GM21619 (cell line): ENCODE measurements around the gene CMIP.
A peak's percentile ranks its signal among the peaks of the same experiment; 100 is the strongest.
"Not testable (repeated sequence)": the region's sequence is repeated elsewhere in the genome, so short reads cannot be mapped to it uniquely, and the experiment has no call there.

ENCODE experiments used
- ATAC-seq: cut with Tn5 transposase; IDR thresholded peaks from one replicate; pipeline ENCODE4 v1.9.1; 2021; ENCODE audit not compliant: unreplicated experiment

Gene CMIP

DNA sequence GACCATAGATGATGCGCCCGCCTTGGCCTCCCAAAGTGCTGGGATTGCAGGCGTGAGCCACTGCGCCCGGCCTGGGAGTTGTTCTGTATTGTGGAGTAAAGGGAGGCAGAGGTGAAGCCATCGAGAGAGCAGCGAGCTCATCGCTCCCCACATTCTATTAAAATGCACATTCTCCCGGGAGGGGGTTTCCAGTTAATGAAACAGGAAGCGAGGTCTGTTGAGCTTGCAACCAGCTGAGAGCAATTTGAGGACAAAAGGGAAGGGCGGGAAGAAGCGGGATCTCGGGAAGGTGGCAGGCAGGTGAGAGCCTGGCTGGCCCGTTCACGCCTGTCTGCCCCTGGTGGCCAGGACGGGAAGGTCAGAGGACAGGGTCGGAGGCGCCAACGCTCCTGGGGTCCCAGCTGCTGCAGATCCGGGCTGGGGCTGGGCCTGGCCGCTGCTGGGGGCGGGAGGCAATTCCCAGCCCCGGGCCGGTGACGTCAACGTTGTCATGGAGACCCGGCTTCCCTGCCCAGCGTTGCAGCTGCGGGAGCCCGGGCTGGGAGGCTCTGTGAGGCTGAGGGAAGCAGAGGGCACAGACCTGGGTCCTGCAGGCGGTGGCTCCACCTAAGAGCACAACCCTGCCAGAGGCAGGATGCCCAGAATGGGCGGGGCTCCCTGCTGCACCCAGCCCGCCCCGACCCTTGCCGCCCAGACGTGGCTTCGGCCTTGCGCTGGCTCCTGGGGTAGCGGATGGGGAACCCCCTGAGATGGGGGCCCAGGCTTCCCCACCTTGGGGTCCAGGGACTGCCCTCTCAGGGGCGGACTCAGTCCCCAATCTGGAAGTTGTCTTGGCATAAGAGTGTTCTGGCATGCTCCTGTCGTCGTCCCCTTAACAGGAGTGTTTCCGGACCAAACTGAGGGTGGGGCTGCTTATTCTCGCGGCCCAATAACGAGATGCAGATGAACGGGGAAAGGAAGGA lies 285.8 kb downstream of the CMIP start:
- peak; percentile 85 for ATAC-seq

DNA sequence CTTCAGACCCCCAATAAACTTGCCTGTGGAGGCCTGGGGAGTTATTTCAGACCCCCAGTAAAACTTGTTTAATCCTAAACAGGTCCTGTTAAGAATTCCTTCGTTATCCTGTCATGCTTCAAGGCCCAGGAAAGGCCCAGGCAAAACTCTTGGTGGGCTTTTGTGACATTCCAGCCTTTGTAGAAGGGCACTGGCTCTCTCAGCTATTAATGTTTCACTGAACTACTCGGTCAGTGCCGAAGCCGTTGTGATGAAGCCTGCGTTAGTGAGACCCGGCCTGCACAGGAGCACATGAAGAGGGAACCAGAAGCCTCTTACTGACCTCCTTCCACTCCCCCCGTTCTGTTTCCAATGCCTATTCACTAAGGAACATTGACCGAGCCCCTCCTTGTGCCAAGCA lies 287.0 kb downstream of the CMIP start:
- ATAC-seq: no peak

DNA sequence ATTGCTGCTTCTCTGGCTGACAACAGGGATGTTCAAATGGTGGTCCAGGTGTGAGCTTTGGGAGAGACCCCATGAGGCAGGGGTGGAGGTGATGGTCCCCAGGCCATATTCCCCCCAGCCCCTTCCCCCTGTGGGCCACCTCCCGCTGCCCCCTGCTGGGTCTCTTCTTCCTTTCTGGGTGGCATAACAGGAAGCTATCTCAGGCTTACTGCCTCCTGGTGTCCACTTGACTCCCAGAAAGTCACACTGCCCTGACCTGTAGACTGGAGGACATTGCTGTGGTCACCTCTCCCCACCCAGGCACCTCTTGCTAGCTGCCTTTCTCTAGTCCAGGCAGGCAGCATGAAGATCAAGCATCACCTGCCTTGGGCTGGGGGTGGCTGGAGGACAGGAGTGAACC lies 288.1 kb downstream of the CMIP start:
- no peak for ATAC-seq

DNA sequence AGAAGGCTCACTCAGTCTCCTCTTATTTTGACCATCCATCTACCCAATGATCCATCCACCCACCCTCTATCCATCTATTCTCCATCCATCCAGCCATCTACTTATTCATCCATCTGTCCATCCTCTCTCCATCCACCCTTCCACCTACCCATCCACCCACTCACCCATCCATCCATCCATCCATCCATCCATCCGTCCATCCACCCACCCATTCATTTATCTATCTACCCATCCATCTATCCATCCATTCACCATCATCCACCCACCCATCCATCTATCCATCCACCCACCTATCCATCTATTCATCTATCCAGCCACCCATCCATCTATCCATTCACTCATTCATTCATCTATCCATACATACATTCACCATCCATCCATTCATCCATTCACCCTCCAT lies 288.7 kb downstream of the CMIP start:
- ATAC-seq: no peak

DNA sequence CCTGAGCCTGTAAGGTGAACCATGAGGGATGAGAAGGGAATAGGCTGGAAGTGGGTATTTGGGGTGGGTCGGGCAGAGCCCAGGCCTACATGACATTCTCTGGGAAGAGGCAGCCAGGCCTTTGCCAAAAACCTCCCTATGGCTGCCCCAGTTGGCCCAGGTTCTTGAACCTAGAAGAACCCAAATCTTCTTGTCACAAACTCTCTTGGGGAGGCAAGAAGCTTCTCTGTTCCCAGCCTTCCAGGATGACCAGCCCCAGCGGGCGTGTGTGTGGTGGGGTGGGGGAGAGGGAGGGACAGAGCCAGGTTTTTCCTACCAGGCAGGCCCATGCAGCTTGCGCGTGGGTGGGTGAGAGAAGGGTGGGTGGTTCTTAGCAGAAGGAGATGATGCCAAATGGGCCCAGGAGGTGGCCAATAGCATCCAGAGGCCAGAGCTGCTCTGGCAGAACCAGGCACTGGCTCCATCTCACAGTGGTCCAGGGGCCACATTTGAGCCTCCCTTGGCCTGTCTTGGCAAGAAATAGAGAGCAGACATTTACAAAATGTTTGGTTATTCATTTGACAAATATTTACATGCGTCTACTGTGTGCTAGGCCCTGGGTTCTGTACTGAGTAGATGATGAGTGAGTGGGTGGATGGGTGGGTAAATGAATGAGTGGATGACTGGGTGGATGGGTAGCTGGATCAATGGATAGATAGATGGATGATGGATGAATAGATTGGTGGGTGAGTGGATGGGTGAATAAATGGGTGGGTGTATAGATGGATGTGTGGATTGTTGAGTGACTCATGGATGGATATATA lies 290.2 kb downstream of the CMIP start:
- no peak for ATAC-seq

DNA sequence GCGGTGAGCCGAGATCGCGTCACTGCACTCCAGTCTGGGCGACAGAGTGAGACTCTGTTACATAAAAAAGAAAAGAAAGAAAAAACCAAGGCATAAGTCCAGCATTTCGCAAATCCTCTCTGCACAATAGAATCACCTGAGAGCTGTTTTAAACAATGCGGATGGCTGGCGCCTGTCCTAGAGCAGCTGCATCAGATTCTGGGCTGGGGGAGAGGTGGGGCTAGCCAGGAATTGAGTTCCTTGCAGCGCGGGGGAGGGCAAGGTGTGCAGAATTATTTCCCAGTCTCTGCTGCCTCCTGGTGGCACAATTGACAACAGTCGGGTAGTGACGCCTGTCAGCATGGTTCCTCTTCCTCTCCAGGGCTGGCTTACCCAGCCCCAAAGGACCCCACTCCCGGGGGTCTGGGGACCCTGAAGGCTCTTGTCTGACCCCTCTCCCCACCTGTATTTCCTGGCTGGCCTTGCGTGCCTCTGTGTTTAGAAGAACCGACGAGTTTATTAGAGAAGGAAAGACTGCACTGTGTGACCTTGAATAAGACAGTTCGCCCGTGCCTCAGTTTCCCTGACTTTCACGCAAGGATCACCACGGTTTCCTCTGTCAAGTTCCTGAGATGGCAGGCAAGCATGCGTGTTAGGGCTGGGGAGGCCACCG lies 293.4 kb downstream of the CMIP start:
- ATAC-seq: peak; percentile 61

DNA sequence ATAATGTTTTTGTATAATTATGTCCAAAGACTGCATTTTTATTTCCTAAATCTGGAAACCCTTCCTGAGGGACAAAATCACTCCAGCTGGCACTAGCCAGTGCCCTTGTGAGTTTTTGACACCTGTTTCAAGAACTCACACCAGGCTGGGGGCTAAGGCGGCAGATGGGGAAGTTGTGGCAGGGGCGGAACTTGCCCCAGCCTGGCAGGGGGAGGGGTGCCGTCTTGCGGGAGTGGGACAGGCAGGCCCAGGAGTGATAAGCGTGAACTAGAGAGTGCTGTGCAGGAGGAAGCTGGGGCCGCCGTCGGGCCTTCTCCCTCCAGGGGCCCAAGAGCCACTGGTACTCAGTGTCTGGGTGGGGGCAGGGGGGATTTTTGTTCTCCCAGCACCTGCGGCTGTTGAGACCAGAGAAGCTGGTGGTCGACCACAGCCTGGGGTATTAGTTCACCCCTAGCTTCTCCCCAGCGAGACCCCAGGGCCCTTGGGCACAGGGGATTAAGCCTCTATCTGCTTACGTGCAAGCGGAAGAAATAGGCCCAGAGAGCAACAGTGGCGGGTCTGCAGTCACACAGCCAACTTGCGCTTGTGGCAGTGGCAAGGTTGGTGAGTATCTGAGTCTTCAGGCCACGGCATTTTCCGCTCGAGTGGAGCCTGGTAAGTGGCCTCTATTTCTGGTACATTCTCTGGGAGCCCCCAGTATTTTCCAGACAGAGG lies 294.3 kb downstream of the CMIP start:
- ATAC-seq: peak; percentile 35

DNA sequence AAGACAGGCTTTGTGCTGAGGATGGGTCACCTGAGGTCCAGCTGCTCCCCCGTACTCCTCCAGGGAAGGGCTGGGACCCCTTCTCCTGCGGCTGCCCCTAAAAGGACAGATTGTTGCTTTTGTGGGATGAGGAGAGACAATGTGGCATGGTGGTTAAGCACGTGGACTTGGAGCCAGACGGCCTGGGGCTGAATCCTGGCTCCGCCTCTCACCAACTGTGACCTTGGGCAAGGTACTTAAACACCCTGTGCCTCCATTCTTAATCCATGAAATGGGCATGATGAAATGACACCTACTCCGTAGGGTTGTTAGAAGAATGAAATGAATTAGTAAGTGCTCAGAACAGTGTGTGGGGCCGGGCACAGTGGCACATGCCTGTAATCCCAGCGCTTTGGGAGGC lies 294.9 kb downstream of the CMIP start:
- no peak for ATAC-seq

DNA sequence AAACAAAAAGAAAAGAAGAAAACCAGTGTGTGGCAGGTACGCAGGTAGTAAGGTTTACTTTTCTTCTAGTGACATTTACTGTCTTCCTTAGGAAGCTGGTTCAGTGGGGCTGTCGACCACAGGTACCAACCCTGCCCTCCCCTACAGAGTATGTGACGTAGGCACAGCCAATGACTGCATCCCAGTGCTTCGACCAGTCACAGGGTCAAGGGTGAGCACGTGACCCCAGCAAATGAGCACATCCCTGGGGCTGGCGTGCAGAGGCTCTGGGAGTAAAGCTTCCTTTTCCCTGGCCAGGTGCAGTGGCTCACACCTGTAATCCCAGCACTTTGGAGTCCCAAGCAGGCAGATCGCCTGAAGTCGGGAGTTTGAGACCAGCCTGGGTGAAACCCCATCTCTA lies 295.6 kb downstream of the CMIP start:
- peak; percentile 63 for ATAC-seq

DNA sequence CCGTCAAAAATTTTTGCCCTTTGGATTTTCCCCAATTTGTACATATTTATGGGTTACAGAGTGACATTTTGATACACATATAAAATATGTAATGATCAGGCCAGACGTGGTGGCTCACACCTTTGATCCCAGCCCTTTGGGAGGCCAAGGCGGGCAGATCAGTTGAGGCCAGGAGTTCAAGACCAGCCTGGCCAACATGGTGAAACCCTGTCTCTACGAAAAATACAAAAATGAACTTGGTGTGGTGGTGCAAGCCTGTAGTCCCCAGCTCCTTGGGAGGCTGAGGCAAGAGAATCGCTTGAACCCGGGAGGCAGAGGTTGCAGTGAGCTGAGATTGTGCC lies 296.8 kb downstream of the CMIP start:
- not testable (repeated sequence) for ATAC-seq

DNA sequence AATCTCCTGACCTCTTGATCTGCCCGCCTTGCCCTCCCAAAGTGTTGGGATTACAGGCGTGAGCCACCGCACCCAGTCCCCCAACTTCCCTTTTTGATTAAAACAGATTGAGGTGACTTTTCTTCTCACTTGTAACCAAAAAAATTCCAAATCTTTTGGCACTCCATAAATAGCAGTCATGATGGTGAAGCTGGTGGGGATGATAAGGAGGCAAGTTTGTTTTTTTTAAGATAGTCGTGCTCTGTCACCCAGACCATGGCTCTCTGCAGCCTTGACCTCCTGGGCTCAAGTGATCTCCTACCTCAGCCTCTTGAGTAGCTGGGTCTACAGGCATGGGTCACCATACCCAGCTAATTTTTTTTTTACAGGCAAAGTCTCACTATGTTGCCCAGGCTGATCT lies 299.8 kb downstream of the CMIP start:
- no peak for ATAC-seq

DNA sequence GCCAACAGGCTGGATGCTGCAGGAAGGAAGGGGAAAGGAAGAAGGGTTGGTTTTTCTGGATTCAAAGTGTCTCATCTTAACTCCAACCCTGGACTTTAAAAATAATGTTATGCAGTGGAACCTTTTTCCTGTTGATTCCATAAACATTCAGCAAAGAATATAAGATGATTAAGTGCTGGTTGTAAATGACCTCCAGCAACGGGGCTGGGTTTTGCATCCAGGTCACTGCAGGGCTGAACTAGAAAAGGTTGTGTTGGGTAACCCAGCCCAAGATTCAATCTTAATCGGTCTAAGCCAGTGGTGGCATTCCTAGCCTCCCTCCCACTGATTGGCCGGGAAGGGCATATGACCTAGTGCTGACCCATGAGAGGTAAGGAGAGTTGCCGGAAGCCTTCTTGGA lies 300.3 kb downstream of the CMIP start:
- no peak for ATAC-seq

DNA sequence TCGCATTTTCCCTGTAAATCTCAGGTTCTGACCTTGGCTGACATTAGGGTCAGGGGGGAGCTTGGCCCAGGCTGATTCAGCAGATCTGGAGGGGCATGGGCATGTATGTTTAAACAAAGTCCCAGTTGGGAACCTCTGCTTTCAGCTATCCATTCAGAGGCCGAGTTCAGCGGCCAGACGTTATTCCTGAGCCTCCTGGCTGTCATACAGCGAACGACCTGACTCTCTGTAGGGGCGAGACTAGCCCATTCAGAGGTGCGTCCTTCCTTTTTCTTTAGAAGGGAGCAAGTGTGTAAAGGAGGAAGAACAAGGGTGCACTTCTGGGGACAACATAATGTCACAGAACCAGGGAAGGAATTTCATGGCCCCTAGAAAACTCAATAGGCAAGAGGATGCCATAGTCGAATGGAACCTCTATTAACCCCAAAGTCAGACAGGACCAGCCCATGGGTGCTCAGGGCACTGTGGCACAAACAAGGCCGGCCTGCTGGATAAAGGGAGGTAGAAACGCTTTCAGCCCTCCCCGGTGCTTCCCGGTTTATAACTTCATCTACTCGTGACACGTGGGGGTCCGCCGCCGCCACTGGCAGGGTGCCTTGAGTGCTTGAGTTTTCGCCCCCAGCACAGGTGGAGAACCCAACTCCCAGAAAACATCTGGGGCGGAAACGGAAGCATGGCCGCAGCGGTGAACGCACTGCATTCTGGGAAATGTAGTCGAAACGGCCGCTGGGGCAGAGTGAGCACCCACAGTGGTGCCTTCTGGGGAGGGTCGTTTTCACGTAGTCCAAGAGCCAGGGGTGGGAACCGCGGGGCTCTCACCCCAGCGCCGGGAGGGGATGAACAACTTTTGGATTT lies 301.3 kb downstream of the CMIP start:
- ATAC-seq: peak; percentile 72

DNA sequence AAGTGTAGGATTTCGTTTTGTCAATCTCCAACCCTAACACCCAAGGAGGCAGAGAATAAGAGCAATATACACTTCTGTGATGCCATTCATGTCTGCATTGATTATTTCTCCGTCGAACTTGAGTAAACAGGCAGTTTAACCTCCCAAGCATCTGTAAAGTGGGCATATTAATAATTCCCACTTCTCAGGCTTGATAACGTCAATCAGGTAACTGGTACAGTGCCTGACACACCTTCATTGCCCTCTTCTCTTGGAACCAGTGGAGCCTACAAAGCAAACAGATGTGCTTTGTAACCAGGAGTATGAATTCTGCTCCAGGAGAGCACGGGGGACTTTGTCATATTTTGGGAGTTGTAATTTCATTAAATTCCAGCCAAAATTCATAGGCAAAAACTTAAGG lies 302.0 kb downstream of the CMIP start:
- ATAC-seq: no peak

DNA sequence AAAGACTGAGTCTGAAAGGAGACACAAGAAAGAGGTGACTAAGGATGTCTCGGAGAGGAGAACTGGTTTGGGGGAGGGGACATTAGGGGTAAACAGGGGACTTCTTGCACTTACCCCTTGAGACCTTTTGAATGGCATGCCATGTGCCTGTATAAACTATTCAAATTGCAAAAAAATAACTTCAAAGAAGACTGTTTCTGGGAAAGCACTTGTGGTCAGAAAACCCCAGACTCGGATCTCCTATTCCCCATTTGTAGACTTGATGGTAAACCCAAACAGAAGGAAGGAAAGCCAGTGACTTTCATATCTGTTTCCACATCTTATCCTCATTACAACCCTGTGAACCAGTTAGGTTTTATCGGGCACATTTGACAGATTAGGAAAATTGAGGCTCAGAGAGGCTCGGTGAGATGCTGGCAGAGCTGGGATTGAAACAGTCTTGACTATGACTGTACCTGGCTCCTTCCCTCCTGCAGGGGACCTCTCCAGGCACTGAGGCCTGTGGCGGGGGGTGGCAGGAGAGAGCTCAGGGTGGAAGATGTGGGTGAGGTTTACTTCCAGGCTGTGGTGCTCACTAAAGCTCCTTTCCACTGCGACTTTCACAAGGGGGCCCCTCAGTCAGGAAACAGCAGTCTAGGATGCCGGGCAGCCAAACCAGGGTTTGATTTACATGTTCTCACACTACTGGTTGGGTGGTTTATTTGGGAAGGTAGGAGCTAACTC lies 304.0 kb downstream of the CMIP start:
- no peak for ATAC-seq

DNA sequence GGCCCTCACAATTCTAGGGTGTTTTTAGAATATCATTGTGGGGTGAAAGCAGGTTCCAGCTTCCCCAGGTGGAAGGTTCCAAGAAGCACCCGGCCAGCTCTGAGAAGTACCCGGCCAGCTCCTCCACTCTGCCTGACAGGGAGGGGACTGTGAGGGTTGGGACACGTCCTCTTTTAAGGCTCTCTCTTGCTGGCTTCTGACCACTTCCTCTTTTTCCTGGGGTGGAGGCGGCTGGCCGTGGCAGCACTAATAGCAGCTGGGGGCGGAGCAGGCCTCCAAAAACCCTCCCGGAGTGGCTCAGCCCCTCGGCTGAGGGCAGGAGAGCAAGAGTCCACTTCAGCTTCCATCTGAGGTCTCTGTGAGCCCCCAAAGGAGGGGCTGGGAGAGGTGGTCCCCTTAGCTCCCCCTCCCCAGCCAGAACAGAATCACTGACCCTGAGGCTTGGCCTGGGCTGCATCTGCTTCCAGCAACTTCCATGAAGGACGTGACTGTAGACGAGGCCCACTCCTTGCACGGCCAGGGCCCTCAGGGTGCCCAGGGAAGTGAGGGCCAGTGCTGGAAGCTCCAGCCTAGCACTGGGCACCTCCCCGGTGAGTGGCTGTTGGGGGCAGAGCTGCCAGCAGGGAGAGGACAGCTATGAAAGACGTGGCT lies 307.7 kb downstream of the CMIP start:
- ATAC-seq: peak; percentile 85

DNA sequence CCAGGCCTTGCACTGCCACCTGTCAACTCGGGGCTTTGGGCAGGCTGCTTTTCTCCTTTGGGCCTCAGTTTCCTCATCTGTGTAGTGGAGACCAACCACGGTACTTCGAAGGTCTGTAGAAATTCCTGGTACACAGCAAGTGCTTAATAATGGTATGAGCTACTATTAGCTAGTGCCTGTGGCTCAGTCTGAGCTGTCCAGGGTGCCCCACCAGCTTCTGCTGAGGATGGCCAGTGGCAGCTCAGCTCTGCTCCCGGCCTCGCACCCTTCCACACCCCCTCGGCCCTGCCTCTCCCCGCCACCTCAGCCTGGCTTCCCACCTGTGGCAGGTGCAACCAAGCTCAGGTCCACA lies 308.2 kb downstream of the CMIP start:
- ATAC-seq: no peak

DNA sequence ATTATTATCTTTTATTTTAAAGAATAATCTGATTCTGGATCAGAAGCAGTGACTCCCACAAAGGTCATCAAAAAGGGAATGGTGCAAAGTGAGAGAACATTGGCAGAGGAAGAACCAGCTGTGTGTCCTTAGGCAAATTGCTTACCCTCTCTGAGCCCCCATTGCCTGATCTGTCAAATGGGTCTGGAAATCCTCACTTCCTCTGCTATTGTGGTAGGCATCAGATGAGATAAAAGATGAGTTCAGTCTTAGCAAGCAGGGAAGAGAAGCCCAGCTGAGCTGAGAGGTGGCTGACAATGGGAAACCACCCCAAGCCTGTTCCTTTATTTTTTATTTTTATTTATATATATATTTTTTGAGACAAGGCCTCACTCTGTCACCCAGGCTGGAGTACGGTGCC lies 310.2 kb downstream of the CMIP start:
- ATAC-seq: no peak
